ENCODE measurements around the gene SDCBP2. TPM values are rescaled to one million over a fixed set of nuclear protein-coding genes. Genes with fewer than 3 reads are reported as not detected.
A peak's percentile ranks its signal among the peaks of the same experiment; 100 is the strongest.

The SDCBP2 gene
- total RNA-seq, 1 donor from 2014 or later = 10.9 TPM

- Histone ChIP-seq H3K4me3 (no peak overlapping the region), H3K27ac (peak overlapping the region; percentile 100), H3K9me3 (no peaks in the 10 kb centered on the region), H3K27me3 (no peaks in the 10 kb centered on the region), H3K4me1 (peaks cover 35% of the 10 kb centered on the region), H3K36me3 (no peaks in the 10 kb centered on the region)
- ATAC-seq = no peak
- TF ChIP-seq CTCF (IDR thresholded peaks at IDR 0.05) = no peak
- intact Hi-C loops (cut with DNase I) = no loop called here
- peak; percentile 55 for DNase-seq
Observed at GRCh38 chr20:1322511-1323245, 6.3 kb downstream of the SDCBP2 start.

- TF ChIP-seq CTCF (IDR thresholded peaks at IDR 0.05) = no peak
- intact Hi-C loops (cut with DNase I) = no loop called here
- H3K9me3 ChIP-seq = no peaks in the 10 kb centered on the region
- no peak overlapping the region for H3K4me3 ChIP-seq
- H3K27ac ChIP-seq = peak overlapping the region; percentile 100
- peaks cover 24% of the 10 kb centered on the region for H3K4me1 ChIP-seq
- H3K36me3 ChIP-seq = no peaks in the 10 kb centered on the region
- H3K27me3 ChIP-seq = no peaks in the 10 kb centered on the region
- ATAC-seq (no peak), DNase-seq (no peak)
Observed at GRCh38 chr20:1321654-1321939, 7.3 kb downstream of the SDCBP2 start.

GRCh38 chr20:1320902-1321653 is 7.9 kb downstream of the SDCBP2 start:
- no peak for DNase-seq
- Histone ChIP-seq H3K4me1 (peaks cover 19% of the 10 kb centered on the region), H3K27me3 (no peaks in the 10 kb centered on the region), H3K4me3 (no peak overlapping the region), H3K9me3 (no peaks in the 10 kb centered on the region), H3K36me3 (no peaks in the 10 kb centered on the region), H3K27ac (peak overlapping the region; percentile 100)
- TF ChIP-seq CTCF (IDR thresholded peaks at IDR 0.05) = no peak
- intact Hi-C loops (cut with DNase I) = no loop called here
- no peak for ATAC-seq

- Histone ChIP-seq H3K27me3 (no peaks in the 10 kb centered on the region), H3K36me3 (no peaks in the 10 kb centered on the region), H3K9me3 (no peaks in the 10 kb centered on the region), H3K4me3 (no peak overlapping the region), H3K27ac (no peak overlapping the region), H3K4me1 (peaks cover 17% of the 10 kb centered on the region)
- DNase-seq = no peak
- intact Hi-C loops (cut with DNase I) = no loop called here
- no peak for ATAC-seq
- no peak for TF ChIP-seq CTCF (IDR thresholded peaks at IDR 0.05)
Observed at GRCh38 chr20:1320016-1320415, 8.9 kb downstream of the SDCBP2 start.

GRCh38 chr20:1319462-1319861 is 9.5 kb downstream of the SDCBP2 start:
- no peak overlapping the region for H3K4me3 ChIP-seq
- H3K9me3 ChIP-seq = no peaks in the 10 kb centered on the region
- intact Hi-C loops (cut with DNase I) = no loop called here
- ATAC-seq = no peak
- peaks cover 12% of the 10 kb centered on the region for H3K4me1 ChIP-seq
- H3K27me3 ChIP-seq = no peaks in the 10 kb centered on the region
- no peak for TF ChIP-seq CTCF (IDR thresholded peaks at IDR 0.05)
- no peak for DNase-seq
- no peak overlapping the region for H3K27ac ChIP-seq
- H3K36me3 ChIP-seq = no peaks in the 10 kb centered on the region

Measured in upper lobe of right lung (tissue), 1 donor.